Natural killer cell (primary cell): Measurements from ENCODE around the gene PRPF4. TPM values are rescaled to one million over a fixed set of nuclear protein-coding genes. Genes with fewer than 3 reads are reported as not detected.

Source experiments
- ATAC-seq, 3 donors: fragments of 150-1000 bp in 2 of 3; fragments of 200-7000 bp in 1 of 3; cut with Tn5 transposase; 1 replicate in 1 of 3; 2 replicates in 2 of 3; pipeline ENCODE4 v1.10.0; 2021; ENCODE audit warnings: mild to moderate bottlenecking in 2 of 3, moderate library complexity in 2 of 3
- DNase-seq, 2 donors: peaks; one replicate each; pipeline versions ENCODE4 v3.0.0 to v3.0.0-alpha.2; 2013 to 2021; ENCODE audit warnings: mixed read lengths in 1 of 2
- H3K27ac ChIP-seq: one replicate; pipeline ENCODE4 v1.5.1; 2013; ENCODE audit warnings: mild to moderate bottlenecking, low read length
- H3K27me3 ChIP-seq: one replicate; pipeline ENCODE4 v1.6.1; 2013; ENCODE audit warnings: low read length; ENCODE audit not compliant: control insufficient read depth, insufficient read depth
- H3K36me3 ChIP-seq: one replicate; pipeline ENCODE4 v1.6.1; 2013; ENCODE audit warnings: low read length; ENCODE audit not compliant: control insufficient read depth, insufficient read depth
- H3K4me1 ChIP-seq: one replicate; pipeline ENCODE4 v1.6.1; 2013; ENCODE audit warnings: low read length; ENCODE audit not compliant: control insufficient read depth, insufficient read depth
- H3K4me3 ChIP-seq: one replicate; pipeline ENCODE4 v1.5.1; 2013; ENCODE audit warnings: low read length
- H3K9me3 ChIP-seq: one replicate; pipeline ENCODE4 v1.6.1; 2013; ENCODE audit warnings: low read length; ENCODE audit not compliant: control insufficient read depth, insufficient read depth
- H3K27ac Mint-ChIP-seq, 2 donors: one replicate each; pipeline ENCODE4 v1.8.0; 2022; ENCODE audit warnings: mild to moderate bottlenecking in 2 of 2, mixed read lengths in 2 of 2, moderate library complexity in 1 of 2
- H3K27me3 Mint-ChIP-seq, 2 donors: one replicate each; pipeline ENCODE4 v1.8.0; 2022; ENCODE audit warnings: low read depth in 2 of 2, mixed read lengths in 2 of 2
- H3K36me3 Mint-ChIP-seq: one replicate; pipeline ENCODE4 v1.8.0; 2022; ENCODE audit warnings: mixed read lengths
- H3K4me1 Mint-ChIP-seq, 2 donors: one replicate each; pipeline ENCODE4 v1.8.0; 2022; ENCODE audit warnings: mixed read lengths in 2 of 2
- H3K4me3 Mint-ChIP-seq: one replicate; pipeline ENCODE4 v1.8.0; 2022; ENCODE audit warnings: mild to moderate bottlenecking, moderate library complexity, mixed read lengths
- H3K9me3 Mint-ChIP-seq, 2 donors: one replicate each; pipeline ENCODE4 v1.8.0; 2022; ENCODE audit warnings: mixed read lengths in 2 of 2
- WGBS: methylation state at CpG from one replicate; pipeline ENCODE4 v1.1.7; 2013; ENCODE audit warnings: missing lambda C conversion rate; ENCODE audit not compliant: insufficient coverage; 5-methylcytosine and 5-hydroxymethylcytosine counted together
- intact Hi-C: fragments of 100-400 bp; cut with micrococcal nuclease; formaldehyde crosslinking; loops from one replicate; pipeline ENCODE4 v1.14.2; 2022
- total RNA-seq, 4 donors: library from RNA; stranded (reverse); fragments of 120-200 nt in 1 of 4; gene quantifications; one replicate each; pipeline versions ENCODE4 v1.2.3 to v1.2.4, GENCODE V29; 2013 to 2022
- TF ChIP-seq, protein P1 (sequence below): fragments of 200-600 bp; IDR thresholded peaks from one replicate; pipeline ENCODE4 v1.8.0; 2022; ENCODE audit warnings: antibody characterized with exemption

Gene PRPF4
- total RNA-seq, 3 donors from 2014 or later (not counting 1 experiment from before 2014, with no cell fraction given): 16.9 to 23.2 (median 21.1) TPM

DNA sequence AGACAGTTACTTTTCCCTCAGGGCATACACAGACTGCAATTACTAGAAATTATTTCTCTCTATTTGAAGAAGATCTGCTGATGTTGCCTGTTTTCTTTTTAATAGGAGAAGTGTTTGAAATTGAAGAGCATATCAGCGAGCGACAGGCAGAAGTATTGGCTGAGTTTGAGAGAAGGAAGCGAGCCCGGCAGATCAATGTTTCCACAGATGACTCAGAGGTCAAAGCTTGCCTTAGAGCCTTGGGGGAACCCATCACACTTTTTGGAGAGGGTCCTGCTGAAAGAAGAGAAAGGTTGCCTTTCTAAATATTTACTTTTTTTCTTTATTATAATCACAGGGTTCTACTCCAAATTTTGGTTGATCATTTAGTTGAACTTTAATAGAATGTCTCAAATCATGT, 3.4 kb downstream of the PRPF4 start:
- Mint-ChIP-seq H3K9me3 (no peaks in the 10 kb centered on the region), H3K4me3 (no peak overlapping the region), H3K27ac (peak overlapping the region; percentile 13 to 41), H3K27me3 (no peaks in the 10 kb centered on the region), H3K4me1 (peaks cover 19 to 21% of the 10 kb centered on the region in 2 donors), H3K36me3 (peaks cover 41% of the 10 kb centered on the region)
- peaks cover 53% of the 10 kb centered on the region for H3K36me3 ChIP-seq
- ATAC-seq (no peak), DNase-seq (no peak)
- no peaks in the 10 kb centered on the region for H3K27me3 ChIP-seq
- peaks cover 8% of the 10 kb centered on the region for H3K4me1 ChIP-seq
- no peak overlapping the region for H3K27ac ChIP-seq
- no peak overlapping the region for H3K4me3 ChIP-seq
- WGBS: 87% methylated on average over 4 of the region's 4 CpGs
- H3K9me3 ChIP-seq: no peaks in the 10 kb centered on the region
- intact Hi-C loops: loop anchor here (10.0 kb wide), 1 partner anchor 236 kb away; no protein-coding TSS in a partner anchor
- TF ChIP-seq, protein P1, sequence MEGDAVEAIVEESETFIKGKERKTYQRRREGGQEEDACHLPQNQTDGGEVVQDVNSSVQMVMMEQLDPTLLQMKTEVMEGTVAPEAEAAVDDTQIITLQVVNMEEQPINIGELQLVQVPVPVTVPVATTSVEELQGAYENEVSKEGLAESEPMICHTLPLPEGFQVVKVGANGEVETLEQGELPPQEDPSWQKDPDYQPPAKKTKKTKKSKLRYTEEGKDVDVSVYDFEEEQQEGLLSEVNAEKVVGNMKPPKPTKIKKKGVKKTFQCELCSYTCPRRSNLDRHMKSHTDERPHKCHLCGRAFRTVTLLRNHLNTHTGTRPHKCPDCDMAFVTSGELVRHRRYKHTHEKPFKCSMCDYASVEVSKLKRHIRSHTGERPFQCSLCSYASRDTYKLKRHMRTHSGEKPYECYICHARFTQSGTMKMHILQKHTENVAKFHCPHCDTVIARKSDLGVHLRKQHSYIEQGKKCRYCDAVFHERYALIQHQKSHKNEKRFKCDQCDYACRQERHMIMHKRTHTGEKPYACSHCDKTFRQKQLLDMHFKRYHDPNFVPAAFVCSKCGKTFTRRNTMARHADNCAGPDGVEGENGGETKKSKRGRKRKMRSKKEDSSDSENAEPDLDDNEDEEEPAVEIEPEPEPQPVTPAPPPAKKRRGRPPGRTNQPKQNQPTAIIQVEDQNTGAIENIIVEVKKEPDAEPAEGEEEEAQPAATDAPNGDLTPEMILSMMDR: no peak

DNA sequence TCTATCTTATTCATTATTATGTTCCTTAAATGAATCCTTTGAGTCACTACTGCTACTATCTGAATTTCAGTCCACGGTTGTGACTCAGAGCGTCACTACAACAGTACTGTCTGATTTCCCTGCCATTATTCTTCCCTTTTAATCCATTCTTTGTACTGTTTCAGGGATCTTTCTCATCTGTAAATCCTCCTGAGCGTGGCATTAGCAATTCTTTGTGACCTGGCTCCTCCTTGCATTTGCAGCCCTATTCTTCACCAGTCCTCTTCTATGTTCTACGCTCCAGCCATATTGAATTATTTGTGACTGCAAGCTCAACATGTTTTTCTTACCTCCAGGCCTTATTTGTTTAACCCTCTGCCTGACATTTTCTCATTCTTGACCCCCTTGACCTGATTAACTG, 5.9 kb downstream of the PRPF4 start:
- peaks cover 71% of the 10 kb centered on the region for H3K36me3 ChIP-seq
- H3K4me3 ChIP-seq: no peak overlapping the region
- no peaks in the 10 kb centered on the region for H3K27me3 ChIP-seq
- H3K4me1 ChIP-seq: peaks cover 3% of the 10 kb centered on the region
- no peak overlapping the region for H3K4me3 Mint-ChIP-seq
- no peak for ATAC-seq
- H3K4me1 Mint-ChIP-seq: peaks cover 19 to 21% of the 10 kb centered on the region in 2 donors
- DNase-seq: no peak
- peak overlapping the region in 1 of 2 donors; percentile 15 for H3K27ac Mint-ChIP-seq
- no peaks in the 10 kb centered on the region for H3K27me3 Mint-ChIP-seq
- H3K27ac ChIP-seq: no peak overlapping the region
- TF ChIP-seq, protein P1: no peak
- H3K9me3 ChIP-seq: no peaks in the 10 kb centered on the region
- H3K36me3 Mint-ChIP-seq: peaks cover 51% of the 10 kb centered on the region
- intact Hi-C loops: no loop called here
- H3K9me3 Mint-ChIP-seq: no peaks in the 10 kb centered on the region
- 98% methylated on average over 4 of the region's 4 CpGs for WGBS

DNA sequence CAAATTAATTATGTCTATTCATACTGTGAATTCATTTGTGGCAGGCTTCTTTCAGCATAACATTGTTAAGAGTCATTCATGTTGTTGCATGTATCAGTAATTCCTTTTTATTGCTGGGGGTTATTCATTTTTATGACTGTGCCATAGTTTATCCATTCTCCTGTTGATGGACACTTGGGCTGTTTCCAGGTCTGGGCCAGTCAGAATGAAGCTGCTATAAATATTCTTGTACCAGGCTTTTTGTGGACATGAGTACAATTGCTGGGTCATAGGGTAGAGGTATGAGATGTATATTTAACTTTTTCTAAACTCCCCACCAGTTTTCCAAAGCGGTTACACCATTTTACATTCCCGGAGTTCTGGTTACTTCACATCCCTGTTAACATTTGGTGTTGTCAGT, 13.6 kb downstream of the PRPF4 start:
- 100% methylated on average over 2 of the region's 2 CpGs for WGBS
- Mint-ChIP-seq H3K27me3 (no peaks in the 10 kb centered on the region), H3K4me1 (no peaks in the 10 kb centered on the region), H3K4me3 (no peak overlapping the region), H3K36me3 (peaks cover 29% of the 10 kb centered on the region), H3K27ac (no peak overlapping the region), H3K9me3 (no peaks in the 10 kb centered on the region)
- DNase-seq: no peak
- TF ChIP-seq, protein P1: no peak
- no peaks in the 10 kb centered on the region for H3K9me3 ChIP-seq
- H3K36me3 ChIP-seq: peaks cover 77% of the 10 kb centered on the region
- no peak overlapping the region for H3K4me3 ChIP-seq
- ATAC-seq: no peak
- no peak overlapping the region for H3K27ac ChIP-seq
- no peaks in the 10 kb centered on the region for H3K27me3 ChIP-seq
- intact Hi-C loops: no loop called here
- H3K4me1 ChIP-seq: no peaks in the 10 kb centered on the region

DNA sequence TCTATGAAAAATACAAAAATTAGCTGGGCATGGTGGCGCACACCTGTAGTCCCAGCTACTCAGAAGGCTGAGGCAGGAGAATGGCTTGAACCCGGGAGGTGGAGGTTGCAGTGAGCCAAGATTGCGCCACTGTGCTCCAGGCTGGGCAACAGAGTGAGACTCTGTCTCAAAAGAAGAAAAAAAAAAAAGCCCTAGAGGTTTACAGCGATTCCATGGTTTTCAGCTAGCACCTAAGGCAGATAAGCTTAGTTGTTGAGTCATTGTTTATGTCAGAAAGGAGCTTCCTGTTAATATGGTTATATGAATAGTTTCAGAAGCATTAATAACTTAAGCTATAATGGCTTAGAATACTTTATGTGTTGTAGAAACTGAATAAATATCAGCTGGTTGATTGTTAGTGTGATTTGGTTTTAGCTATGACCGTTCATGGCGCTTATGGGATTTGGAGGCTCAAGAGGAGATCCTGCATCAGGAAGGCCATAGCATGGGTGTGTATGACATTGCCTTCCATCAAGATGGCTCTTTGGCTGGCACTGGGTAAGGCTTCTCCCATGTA, 14.7 kb downstream of the PRPF4 start:
- H3K4me3 Mint-ChIP-seq: no peak overlapping the region
- TF ChIP-seq, protein P1: no peak
- Histone ChIP-seq H3K9me3 (no peaks in the 10 kb centered on the region), H3K4me3 (no peak overlapping the region), H3K4me1 (no peaks in the 10 kb centered on the region), H3K36me3 (peaks cover 68% of the 10 kb centered on the region), H3K27ac (no peak overlapping the region), H3K27me3 (no peaks in the 10 kb centered on the region)
- intact Hi-C loops: loop anchor here (10.0 kb wide), 1 partner anchor 55 kb away; the partner anchor contains the start of genes BSPRY and WDR31
- no peaks in the 10 kb centered on the region for H3K4me1 Mint-ChIP-seq
- no peak overlapping the region for H3K27ac Mint-ChIP-seq
- H3K36me3 Mint-ChIP-seq: peaks cover 20% of the 10 kb centered on the region
- H3K27me3 Mint-ChIP-seq: no peaks in the 10 kb centered on the region
- H3K9me3 Mint-ChIP-seq: no peaks in the 10 kb centered on the region
- WGBS: 91% methylated on average over 6 of the region's 6 CpGs
- no peak for ATAC-seq
- DNase-seq: no peak
